ENCODE measurements around the gene SPOCK1. TPM values are rescaled to one million over a fixed set of nuclear protein-coding genes. Genes with fewer than 3 reads are reported as not detected.

SPOCK1 gene
- polyA plus RNA-seq, 2 of the 4 experiments (the other 2 are of a cell fraction) = 28.9 to 40.8 TPM

DNA sequence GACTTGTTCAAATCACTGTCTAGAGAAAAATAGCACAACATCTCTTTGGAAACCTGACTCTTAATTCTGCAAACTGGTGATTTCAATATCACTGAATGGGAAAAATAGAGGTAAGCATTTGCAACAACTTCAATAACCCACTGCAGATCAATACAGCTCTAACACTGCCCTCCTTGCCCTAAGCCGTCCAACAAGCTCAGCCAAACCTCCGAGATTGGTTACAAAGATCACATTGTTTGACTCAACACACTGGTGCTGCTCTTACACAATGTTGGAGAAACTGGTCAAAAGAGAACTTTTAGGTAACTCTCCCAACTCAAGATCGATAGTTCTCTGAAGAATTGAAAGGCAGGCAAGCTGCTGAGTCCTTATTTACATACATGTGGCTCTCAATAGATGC, 150.4 kb downstream of the SPOCK1 start (continued):
- no peak for TF ChIP-seq ZFP36 (IDR thresholded peaks at IDR 0.05; ENCODE audit: borderline replicate concordance, partially characterized antibody)

DNA sequence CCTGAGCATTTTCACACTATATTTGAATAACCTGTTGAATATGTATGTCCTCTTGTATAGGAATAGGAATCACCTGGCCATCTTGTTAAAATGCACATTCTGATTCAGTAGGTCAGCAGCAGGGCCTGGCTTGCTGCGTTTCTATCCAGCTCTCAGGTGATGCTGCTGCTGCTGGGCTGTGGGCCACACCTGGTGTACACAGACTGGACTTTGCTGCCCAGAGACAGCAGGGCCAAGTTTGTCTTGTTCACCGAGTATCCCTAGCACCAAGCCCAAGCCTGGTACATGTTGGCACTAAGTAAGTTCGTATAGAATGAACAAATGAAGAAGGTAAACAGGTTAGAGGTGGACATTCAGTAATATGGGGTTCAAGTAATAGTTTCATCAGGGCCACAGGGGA, 151.3 kb downstream of the SPOCK1 start:
- Histone ChIP-seq H3K9me3 (no peaks in the 10 kb centered on the region), H3K27ac (no peak overlapping the region), H3K4me3 (no peak overlapping the region), H3K4me1 (no peaks in the 10 kb centered on the region), H3K4me2 (no peak overlapping the region)
- ATAC-seq (no peak), DNase-seq (ENCODE audit: low read depth in 1 of 2, low spot score in 1 of 2) (no peak), FAIRE-seq (no peak)
- no peak for TF ChIP-seq ZSCAN20 (CRISPR knock-in tag; IDR thresholded peaks at IDR 0.05)
- TF ChIP-seq, protein P1, sequence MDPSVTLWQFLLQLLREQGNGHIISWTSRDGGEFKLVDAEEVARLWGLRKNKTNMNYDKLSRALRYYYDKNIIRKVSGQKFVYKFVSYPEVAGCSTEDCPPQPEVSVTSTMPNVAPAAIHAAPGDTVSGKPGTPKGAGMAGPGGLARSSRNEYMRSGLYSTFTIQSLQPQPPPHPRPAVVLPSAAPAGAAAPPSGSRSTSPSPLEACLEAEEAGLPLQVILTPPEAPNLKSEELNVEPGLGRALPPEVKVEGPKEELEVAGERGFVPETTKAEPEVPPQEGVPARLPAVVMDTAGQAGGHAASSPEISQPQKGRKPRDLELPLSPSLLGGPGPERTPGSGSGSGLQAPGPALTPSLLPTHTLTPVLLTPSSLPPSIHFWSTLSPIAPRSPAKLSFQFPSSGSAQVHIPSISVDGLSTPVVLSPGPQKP (IDR thresholded peaks at IDR 0.05; ENCODE audit: low read depth, low read length) = no peak
- TF ChIP-seq, protein P2, sequence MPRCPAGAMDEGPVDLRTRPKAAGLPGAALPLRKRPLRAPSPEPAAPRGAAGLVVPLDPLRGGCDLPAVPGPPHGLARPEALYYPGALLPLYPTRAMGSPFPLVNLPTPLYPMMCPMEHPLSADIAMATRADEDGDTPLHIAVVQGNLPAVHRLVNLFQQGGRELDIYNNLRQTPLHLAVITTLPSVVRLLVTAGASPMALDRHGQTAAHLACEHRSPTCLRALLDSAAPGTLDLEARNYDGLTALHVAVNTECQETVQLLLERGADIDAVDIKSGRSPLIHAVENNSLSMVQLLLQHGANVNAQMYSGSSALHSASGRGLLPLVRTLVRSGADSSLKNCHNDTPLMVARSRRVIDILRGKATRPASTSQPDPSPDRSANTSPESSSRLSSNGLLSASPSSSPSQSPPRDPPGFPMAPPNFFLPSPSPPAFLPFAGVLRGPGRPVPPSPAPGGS (IDR thresholded peaks at IDR 0.05) = no peak
- TF ChIP-seq ESRRA (IDR thresholded peaks at IDR 0.05; ENCODE audit: borderline replicate concordance, low read length) = no peak
- TF ChIP-seq MAZ (IDR thresholded peaks at IDR 0.05; ENCODE audit: borderline replicate concordance, low read depth, low read length) = no peak
- no peak for TF ChIP-seq SMC3 (IDR thresholded peaks at IDR 0.05)
- TF ChIP-seq RCOR1 (IDR thresholded peaks at IDR 0.05; ENCODE audit: low read depth, low read length) = no peak
- TF ChIP-seq TP53 (CRISPR knock-in tag; IDR thresholded peaks at IDR 0.05) = no peak
- TF ChIP-seq, protein P3, sequence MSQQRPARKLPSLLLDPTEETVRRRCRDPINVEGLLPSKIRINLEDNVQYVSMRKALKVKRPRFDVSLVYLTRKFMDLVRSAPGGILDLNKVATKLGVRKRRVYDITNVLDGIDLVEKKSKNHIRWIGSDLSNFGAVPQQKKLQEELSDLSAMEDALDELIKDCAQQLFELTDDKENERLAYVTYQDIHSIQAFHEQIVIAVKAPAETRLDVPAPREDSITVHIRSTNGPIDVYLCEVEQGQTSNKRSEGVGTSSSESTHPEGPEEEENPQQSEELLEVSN (IDR thresholded peaks at IDR 0.05; ENCODE audit: borderline replicate concordance, low read depth) = no peak
- TF ChIP-seq POLR2A (IDR thresholded peaks at IDR 0.05; ENCODE audit: low read length) = no peak
- TF ChIP-seq RARB (CRISPR knock-in tag; IDR thresholded peaks at IDR 0.05) = no peak
- no peak for TF ChIP-seq KDM5A (IDR thresholded peaks at IDR 0.05)
- TF ChIP-seq RAD21 (conservative IDR thresholded peaks at IDR 0.05 in 1 of 2, IDR thresholded peaks at IDR 0.05 in 1 of 2) = no peak
- TF ChIP-seq MYC (IDR thresholded peaks at IDR 0.05; ENCODE audit: borderline replicate concordance, low read length) = no peak
- TF ChIP-seq CBX8 (IDR thresholded peaks at IDR 0.05) = no peak
- CTCF ChIA-PET = interaction anchor here (3.6 kb wide), 1 partner anchor 11 kb away, joined by 12 read pairs; no protein-coding TSS in a partner anchor
- WGBS (ENCODE audit: missing lambda C conversion rate) = 38% methylated on average over 2 of the region's 3 CpGs
- POLR2A ChIA-PET = no interaction called here

DNA sequence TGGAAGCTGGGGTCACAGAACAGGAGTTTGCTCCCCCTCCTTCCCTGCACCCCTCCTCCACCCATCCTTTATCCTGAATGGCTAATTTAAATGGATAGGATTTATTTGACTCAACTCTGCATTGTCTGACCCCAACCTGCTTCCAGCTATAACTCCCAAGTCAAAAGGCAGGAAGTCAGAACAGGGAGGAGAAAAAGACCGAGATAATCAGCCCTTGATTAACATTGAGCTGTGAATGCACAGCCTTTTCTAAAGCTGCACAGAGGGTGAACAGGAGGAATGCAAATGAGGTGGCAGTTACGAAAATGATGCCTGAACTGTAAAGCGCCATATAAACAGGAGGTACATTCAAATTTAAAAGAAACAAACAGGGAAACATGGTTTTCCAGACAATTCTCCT, 152.8 kb downstream of the SPOCK1 start:
- ChIA-PET POLR2A (no interaction called here), CTCF (interaction anchor here (1.5 to 6.3 kb wide), 6 partner anchors 10 to 152 kb away, joined by 3 to 41 read pairs (median 11); partner anchors contain the start of gene SPOCK1)
- FAIRE-seq = no peak
- WGBS (ENCODE audit: missing lambda C conversion rate) = 77% methylated on average over 3 of the region's 3 CpGs
- DNase-seq (ENCODE audit: low read depth in 1 of 2, low spot score in 1 of 2) = no peak
- no peak overlapping the region for H3K4me2 ChIP-seq
- TF ChIP-seq RARB (CRISPR knock-in tag; IDR thresholded peaks at IDR 0.05) (no peak), NFE2L2 (conservative IDR thresholded peaks at IDR 0.05; ENCODE audit: low read length) (no peak), FOSL2 (IDR thresholded peaks at IDR 0.05) (no peak), FOSL2 (CRISPR knock-in tag; IDR thresholded peaks at IDR 0.05) (no peak), MAFK (IDR thresholded peaks at IDR 0.05; ENCODE audit: partially characterized antibody) (no peak), HEYL (CRISPR knock-in tag; IDR thresholded peaks at IDR 0.05) (no peak), HOXB5 (CRISPR knock-in tag; IDR thresholded peaks at IDR 0.05) (no peak), RCOR1 (IDR thresholded peaks at IDR 0.05; ENCODE audit: low read depth, low read length) (no peak), HDAC2 (IDR thresholded peaks at IDR 0.05) (no peak), EHF (CRISPR knock-in tag; IDR thresholded peaks at IDR 0.05) (no peak), KDM1A (IDR thresholded peaks at IDR 0.05; ENCODE audit: low read depth) (no peak), HOXA7 (CRISPR knock-in tag; IDR thresholded peaks at IDR 0.05) (no peak), GATA3 (IDR thresholded peaks at IDR 0.05; ENCODE audit: borderline replicate concordance) (no peak), EP300 (IDR thresholded peaks at IDR 0.05) (no peak)
- TF ChIP-seq, protein P4, sequence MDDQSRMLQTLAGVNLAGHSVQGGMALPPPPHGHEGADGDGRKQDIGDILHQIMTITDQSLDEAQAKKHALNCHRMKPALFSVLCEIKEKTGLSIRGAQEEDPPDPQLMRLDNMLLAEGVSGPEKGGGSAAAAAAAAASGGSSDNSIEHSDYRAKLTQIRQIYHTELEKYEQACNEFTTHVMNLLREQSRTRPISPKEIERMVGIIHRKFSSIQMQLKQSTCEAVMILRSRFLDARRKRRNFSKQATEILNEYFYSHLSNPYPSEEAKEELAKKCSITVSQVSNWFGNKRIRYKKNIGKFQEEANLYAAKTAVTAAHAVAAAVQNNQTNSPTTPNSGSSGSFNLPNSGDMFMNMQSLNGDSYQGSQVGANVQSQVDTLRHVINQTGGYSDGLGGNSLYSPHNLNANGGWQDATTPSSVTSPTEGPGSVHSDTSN (IDR thresholded peaks at IDR 0.05) = no peak
- TF ChIP-seq, protein P5, sequence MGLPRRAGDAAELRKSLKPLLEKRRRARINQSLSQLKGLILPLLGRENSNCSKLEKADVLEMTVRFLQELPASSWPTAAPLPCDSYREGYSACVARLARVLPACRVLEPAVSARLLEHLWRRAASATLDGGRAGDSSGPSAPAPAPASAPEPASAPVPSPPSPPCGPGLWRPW (IDR thresholded peaks at IDR 0.05) = no peak
- TF ChIP-seq, protein P6, sequence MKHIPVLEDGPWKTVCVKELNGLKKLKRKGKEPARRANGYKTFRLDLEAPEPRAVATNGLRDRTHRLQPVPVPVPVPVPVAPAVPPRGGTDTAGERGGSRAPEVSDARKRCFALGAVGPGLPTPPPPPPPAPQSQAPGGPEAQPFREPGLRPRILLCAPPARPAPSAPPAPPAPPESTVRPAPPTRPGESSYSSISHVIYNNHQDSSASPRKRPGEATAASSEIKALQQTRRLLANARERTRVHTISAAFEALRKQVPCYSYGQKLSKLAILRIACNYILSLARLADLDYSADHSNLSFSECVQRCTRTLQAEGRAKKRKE (CRISPR knock-in tag; IDR thresholded peaks at IDR 0.05; ENCODE audit: low read depth) = no peak
- TF ChIP-seq, protein P7, sequence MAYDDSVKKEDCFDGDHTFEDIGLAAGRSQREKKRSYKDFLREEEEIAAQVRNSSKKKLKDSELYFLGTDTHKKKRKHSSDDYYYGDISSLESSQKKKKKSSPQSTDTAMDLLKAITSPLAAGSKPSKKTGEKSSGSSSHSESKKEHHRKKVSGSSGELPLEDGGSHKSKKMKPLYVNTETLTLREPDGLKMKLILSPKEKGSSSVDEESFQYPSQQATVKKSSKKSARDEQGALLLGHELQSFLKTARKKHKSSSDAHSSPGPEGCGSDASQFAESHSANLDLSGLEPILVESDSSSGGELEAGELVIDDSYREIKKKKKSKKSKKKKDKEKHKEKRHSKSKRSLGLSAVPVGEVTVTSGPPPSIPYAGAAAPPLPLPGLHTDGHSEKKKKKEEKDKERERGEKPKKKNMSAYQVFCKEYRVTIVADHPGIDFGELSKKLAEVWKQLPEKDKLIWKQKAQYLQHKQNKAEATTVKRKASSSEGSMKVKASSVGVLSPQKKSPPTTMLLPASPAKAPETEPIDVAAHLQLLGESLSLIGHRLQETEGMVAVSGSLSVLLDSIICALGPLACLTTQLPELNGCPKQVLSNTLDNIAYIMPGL (CRISPR knock-in tag; IDR thresholded peaks at IDR 0.05; ENCODE audit: borderline replicate concordance) = no peak
- H3K4me1 ChIP-seq = no peaks in the 10 kb centered on the region
- no peak overlapping the region for H3K4me3 ChIP-seq
- no peak for ATAC-seq
- H3K27ac ChIP-seq = no peak overlapping the region
- H3K9me3 ChIP-seq = no peaks in the 10 kb centered on the region
